K562 (cell line): ENCODE measurements around the gene ZDHHC22. TPM values are rescaled to one million over a fixed set of nuclear protein-coding genes. Genes with fewer than 3 reads are reported as not detected.
A peak's percentile ranks its signal among the peaks of the same experiment; 100 is the strongest.

Experiments
- ATAC-seq: fragments of 200-7000 bp; cut with Tn5 transposase; 3 replicates; pipeline ENCODE4 v1.9.1; 2020; ENCODE audit warnings: moderate library complexity
- BruUV-seq: library from RNA; stranded (reverse); fragments of 400-500 nt; replicated peaks from 2 replicates; lab custom pipeline; 2021; lab: Mats Ljungman, UMichigan
- CTCF ChIA-PET: fragments of 300-600 bp; formaldehyde crosslinking; extraction: SDS; loops from one replicate; lab custom pipeline; 2021; ENCODE audit warnings: low intra/inter-chr PET ratio; lab: Yijun Ruan, JAX
- POLR2A ChIA-PET: fragments of 300-600, 350-650 bp; sonication (Branson Sonifier 250); formaldehyde crosslinking; extraction: SDS; loops from one replicate; lab custom pipeline; 2021; ENCODE audit warnings: antibody characterized with exemption, inconsistent platforms; lab: Yijun Ruan, JAX
- DNase-seq, 4 experiments: peaks; one replicate each; pipeline versions ENCODE4 v3.0.0 to v3.0.0-alpha.2; 2011 to 2018; ENCODE audit warnings: low spot score in 3 of 4, mixed read lengths in 3 of 4; ENCODE audit errors: extremely low read depth in 1 of 4
- FAIRE-seq: peaks from 2 replicates; lab custom pipeline; 2011; peaks lifted over from hg19 to GRCh38; lab: Jason Lieb, UNC
- H2AFZ ChIP-seq: 2 replicates; pipeline ENCODE4 v1.6.0; 2011; ENCODE audit warnings: low read depth, low read length, control low read depth, inconsistent platforms
- H3K27ac ChIP-seq: fragments of 200-600 bp; 3 replicates; pipeline ENCODE4 v1.8.0; 2011; ENCODE audit warnings: low read depth, mild to moderate bottlenecking, control low read depth, inconsistent platforms, low read length, moderate library complexity, mixed read lengths; ENCODE audit errors: extremely low read depth
- H3K27me3 ChIP-seq, 2 experiments: fragments of 300-600 bp in 1 of 2; 2 replicates in 1 of 2; 3 replicates in 1 of 2; pipeline versions ENCODE4 v1.6.0 to v1.8.0; 2011; ENCODE audit warnings: inconsistent platforms in 2 of 2, low read length in 2 of 2, mild to moderate bottlenecking in 1 of 2, mixed read lengths in 1 of 2, moderate library complexity in 1 of 2; ENCODE audit not compliant: control insufficient read depth in 2 of 2, insufficient read depth in 2 of 2
- H3K36me3 ChIP-seq: fragments of 300-600 bp; 3 replicates; pipeline ENCODE4 v1.8.0; 2011; ENCODE audit warnings: mild to moderate bottlenecking, low read length, inconsistent platforms; ENCODE audit not compliant: control insufficient read depth, insufficient read depth
- H3K4me1 ChIP-seq, 2 experiments: fragments of 200-600 bp in 1 of 2; replicated peaks in 1 of 2; 2 replicates in 1 of 2; 3 replicates in 1 of 2; pipeline versions ENCODE4 v1.5.1 to v1.8.0; 2011; ENCODE audit warnings: inconsistent platforms in 2 of 2, low read length in 2 of 2, mild to moderate bottlenecking in 1 of 2, mixed read lengths in 1 of 2, moderate library complexity in 1 of 2; ENCODE audit not compliant: control insufficient read depth in 2 of 2, insufficient read depth in 2 of 2
- H3K4me2 ChIP-seq: 2 replicates; pipeline ENCODE4 v1.6.1; 2011; ENCODE audit warnings: low read length, control low read depth, inconsistent platforms, mixed read lengths; ENCODE audit not compliant: insufficient read depth
- H3K4me3 ChIP-seq: fragments of 200-600 bp; sonication (generic), shearing (Covaris generic); 2 replicates; pipeline ENCODE4 v1.5.1; 2016; ENCODE audit warnings: control low read depth, inconsistent platforms
- H3K79me2 ChIP-seq: fragments of 200-600 bp; 3 replicates; pipeline ENCODE4 v1.8.0; 2011; ENCODE audit warnings: low read length, inconsistent platforms; ENCODE audit not compliant: control insufficient read depth, insufficient read depth
- H3K9ac ChIP-seq, 2 experiments: 2 replicates each; pipeline versions ENCODE4 v1.6.0 to v1.6.1; 2011; ENCODE audit warnings: low read depth in 2 of 2, low read length in 2 of 2, control low read depth in 1 of 2, inconsistent platforms in 1 of 2, mild to moderate bottlenecking in 1 of 2, mixed read lengths in 1 of 2; ENCODE audit not compliant: insufficient read depth in 1 of 2
- H3K9me1 ChIP-seq: one replicate; pipeline ENCODE4 v1.6.0; 2011; ENCODE audit warnings: inconsistent platforms, mild to moderate bottlenecking, low read length, moderate library complexity; ENCODE audit not compliant: control insufficient read depth, insufficient read depth
- H3K9me3 ChIP-seq: replicated peaks from 2 replicates; pipeline ENCODE4 v1.5.1; 2011; ENCODE audit warnings: low read depth, low read length, inconsistent platforms; ENCODE audit not compliant: control insufficient read depth, insufficient read depth
- H4K20me1 ChIP-seq: replicated peaks from 2 replicates; pipeline ENCODE4 v1.6.1; 2011; ENCODE audit warnings: low read length, inconsistent platforms, mixed read lengths; ENCODE audit not compliant: control insufficient read depth, insufficient read depth
- CBFA2T2 ChIP-seq: fragments of 450-650 bp; conservative IDR thresholded peaks from 2 replicates; pipeline ENCODE4 v1.6.1; 2017; ENCODE audit warnings: mild to moderate bottlenecking
- CBX3 ChIP-seq, 2 experiments: IDR thresholded peaks; 1 replicate in 1 of 2; 2 replicates in 1 of 2; pipeline ENCODE4 v1.6.1; 2012; ENCODE audit warnings: inconsistent platforms in 2 of 2, low read length in 2 of 2, borderline replicate concordance in 1 of 2, control low read depth in 1 of 2
- CREM ChIP-seq: IDR thresholded peaks from 2 replicates; pipeline ENCODE4 v1.6.1; 2014; ENCODE audit warnings: antibody characterized with exemption, low read depth
- E2F5 ChIP-seq: sonication (generic); formaldehyde crosslinking; IDR thresholded peaks from 2 replicates; pipeline ENCODE4 v1.8.0; 2022; ENCODE audit warnings: mild to moderate bottlenecking, missing genetic modification reagents
- GTF2E2 ChIP-seq: fragments of 200-800 bp; sonication (Bioruptor generic); IDR thresholded peaks from 2 replicates; pipeline ENCODE4 v1.6.1; 2016; ENCODE audit warnings: missing genetic modification characterization, missing compliant biosample characterization
- NCOA1 ChIP-seq: fragments of 450-650 bp; IDR thresholded peaks from 2 replicates; pipeline ENCODE4 v1.6.1; 2016; ENCODE audit warnings: low read depth
- PTRF ChIP-seq: fragments of 450-650 bp; IDR thresholded peaks from 2 replicates; pipeline ENCODE4 v1.6.1; 2016; ENCODE audit warnings: mild to moderate bottlenecking, missing genetic modification characterization, missing compliant biosample characterization
- REST ChIP-seq, 2 experiments: fragments of 450-650 bp; formaldehyde crosslinking in 1 of 2; IDR thresholded peaks; 2 replicates each; pipeline versions ENCODE4 v1.4.0 to v1.6.1; 2014 to 2020; ENCODE audit warnings: mild to moderate bottlenecking in 2 of 2, borderline replicate concordance in 1 of 2, low read depth in 1 of 2
- TGIF2 ChIP-seq: sonication (generic); formaldehyde crosslinking; IDR thresholded peaks from 2 replicates; pipeline ENCODE4 v1.8.1; 2022; ENCODE audit warnings: mild to moderate bottlenecking, missing genetic modification reagents, moderate library complexity
- USF2 ChIP-seq: sonication (generic); formaldehyde crosslinking; IDR thresholded peaks from 2 replicates; pipeline ENCODE4 v1.5.0; 2020; ENCODE audit warnings: missing genetic modification reagents
- XRCC3 ChIP-seq: fragments of 450-650 bp; IDR thresholded peaks from 2 replicates; pipeline ENCODE4 v1.6.1; 2017; ENCODE audit warnings: mild to moderate bottlenecking, moderate library complexity
- WGBS: fragments of 100-300 bp; shearing (Covaris generic); methylation state at CpG from one replicate; pipeline ENCODE4 v1.1.6; 2016; ENCODE audit warnings: low coverage, mixed read lengths; ENCODE audit not compliant: insufficient coverage; ENCODE audit errors: missing lambda C conversion rate; 5-methylcytosine and 5-hydroxymethylcytosine counted together
- in situ Hi-C: fragments of 300-500 bp; cut with MboI; formaldehyde crosslinking; loops from 4 replicates; pipeline ENCODE4 v1.15.0; 2018; ENCODE audit warnings: inconsistent platforms, mixed read lengths
- intact Hi-C: fragments of 100-400 bp; cut with micrococcal nuclease; formaldehyde crosslinking; loops from 2 replicates; pipeline ENCODE4 v1.14.2; 2022
- polyA plus RNA-seq, 8 experiments: library from polyadenylated mRNA; depleted of rRNA in 4 of 8; stranded (reverse) in 5 of 8; unstranded in 3 of 8; fragments of >200 nt; fragmentation: Nextera tagmentation in 2 of 8; fragmentation: Illumina TruSeq in 1 of 8; extraction: Ambion mirVana in 2 of 8; extraction: Trizol in 1 of 8; gene quantifications; 2 replicates each; pipeline versions ENCODE4 v1.2.1 to v1.2.3, GENCODE V29; 2011 to 2014; ENCODE audit warnings: inconsistent platforms in 1 of 8, missing spikeins in 1 of 8
- total RNA-seq, 7 experiments: library from RNA; depleted of rRNA in 6 of 7; stranded (reverse); fragments of >200 nt in 6 of 7; fragmentation: Illumina TruSeq in 2 of 7; extraction: Trizol in 2 of 7; gene quantifications; 2 replicates each; pipeline versions ENCODE4 v1.2.1 to v1.2.3, GENCODE V29; 2011 to 2021; ENCODE audit warnings: low replicate concordance in 1 of 7

ZDHHC22 gene
- total and polyA plus RNA-seq, 9 of the 15 experiments (the other 6 are each of a cell fraction or from before 2014, with no cell fraction given) = not detected

- no peak overlapping the region for H3K27ac ChIP-seq
- BruUV-seq = no TSS peak
- in situ Hi-C loops (no loop called here), intact Hi-C loops (no loop called here)
- no peak overlapping the region for H3K4me3 ChIP-seq
- DNase-seq = peak in 3 of 4 experiments; percentile 20 to 59 (median 40)
- H3K9me1 ChIP-seq = no peaks in the 10 kb centered on the region
- H2AFZ ChIP-seq = peak overlapping the region; percentile 38
- no peaks in the 10 kb centered on the region; a peak in 1 of 5 replicates for H3K4me1 ChIP-seq
- WGBS = 6% methylated on average over 8 of the region's 8 CpGs
- H3K79me2 ChIP-seq = no peaks in the 10 kb centered on the region
- peak; percentile 84 for FAIRE-seq
- no peaks in the 10 kb centered on the region for H3K36me3 ChIP-seq
- peak; percentile 94 for ATAC-seq
- no peaks in the 10 kb centered on the region for H4K20me1 ChIP-seq
- H3K9me3 ChIP-seq = no peaks in the 10 kb centered on the region
- H3K4me2 ChIP-seq = no peak overlapping the region
- POLR2A ChIA-PET = interaction anchor here (0.5 to 1.1 kb wide), 2 partner anchors 50 to 914 kb away, joined by 3 read pairs; partner anchors contain the start of gene CIPC
- CTCF ChIA-PET = interaction anchor here (0.6 kb wide), 1 partner anchor 147 kb away, joined by 3 read pairs; no protein-coding TSS in a partner anchor
- peaks cover 3 to 12% of the 10 kb centered on the region in 2 experiments for H3K27me3 ChIP-seq
- H3K9ac ChIP-seq = no peak overlapping the region
- TF ChIP-seq USF2 (CRISPR knock-in tag) = peak; percentile 91
- TF ChIP-seq NCOA1 = no peak
- no peak for TF ChIP-seq PTRF
- no peak for TF ChIP-seq E2F5
- TF ChIP-seq REST (IDR thresholded peaks at IDR 0.05; ENCODE audit: borderline replicate concordance) = peak; percentile 23; the same call in 1 of the 2 replicates
- TF ChIP-seq REST (CRISPR knock-in tag; IDR thresholded peaks at IDR 0.05; ENCODE audit: low read depth) = no peak
- no peak for TF ChIP-seq TGIF2 (CRISPR knock-in tag)
- no peak for TF ChIP-seq XRCC3
- 0 out of 2 replicates have a peak, but pooled peaks have one; percentile 9 for TF ChIP-seq CBFA2T2
- TF ChIP-seq GTF2E2 (tag) = no peak
- peak; percentile 74; the same call in 1 of the 2 replicates for TF ChIP-seq CREM
- TF ChIP-seq CBX3 (IDR thresholded peaks at IDR 0.05; ENCODE audit: borderline replicate concordance in 1 of 2, low read length in 2 of 2) = no peak
Measured at GRCh38 chr14:77148510-77149231, 7.1 kb upstream of the ZDHHC22 start.
